NT2/D1 (cell line): ENCODE measurements around the gene CCDC40.

ENCODE experiments used
- DNase-seq: peaks from one replicate; pipeline ENCODE4 v3.0.0-alpha.2; 2011; ENCODE audit warnings: low read depth, low spot score
- H3K27me3 ChIP-seq: 2 replicates; pipeline ENCODE4 v1.6.0; 2011; ENCODE audit warnings: mild to moderate bottlenecking; ENCODE audit not compliant: insufficient read length, insufficient read depth
- H3K36me3 ChIP-seq: 2 replicates; pipeline ENCODE4 v1.6.1; 2011; ENCODE audit warnings: mild to moderate bottlenecking, low read length, mixed read lengths; ENCODE audit not compliant: insufficient read depth, insufficient read length
- H3K4me1 ChIP-seq: 2 replicates; pipeline ENCODE4 v1.5.1; 2011; ENCODE audit not compliant: insufficient read depth, insufficient read length
- H3K4me3 ChIP-seq: 2 replicates; pipeline ENCODE4 v1.5.1; 2011; ENCODE audit warnings: low read depth; ENCODE audit not compliant: insufficient read length
- H3K9ac ChIP-seq: 2 replicates; pipeline ENCODE4 v1.6.0; 2011; ENCODE audit warnings: low read depth; ENCODE audit not compliant: insufficient read length
- H3K9me3 ChIP-seq: 2 replicates; pipeline ENCODE4 v1.5.1; 2011; ENCODE audit warnings: mild to moderate bottlenecking, low read length; ENCODE audit not compliant: insufficient read depth
- SUZ12 ChIP-seq: IDR thresholded peaks from 2 replicates; pipeline ENCODE4 v1.6.1; 2011; ENCODE audit not compliant: insufficient read length, insufficient read depth; ENCODE audit errors: extremely low read depth
- YY1 ChIP-seq: IDR thresholded peaks from 2 replicates; pipeline ENCODE4 v1.6.1; 2011; ENCODE audit not compliant: insufficient read length, insufficient read depth
- ZNF274 ChIP-seq: IDR thresholded peaks from 2 replicates; pipeline ENCODE4 v1.6.1; 2011; ENCODE audit warnings: mild to moderate bottlenecking, low read depth, low read length

The CCDC40 gene

GRCh38 chr17:80002690-80003490 lies 33.6 kb upstream of the CCDC40 start:
- Histone ChIP-seq H3K4me3 (no peak overlapping the region), H3K9me3 (no peaks in the 10 kb centered on the region), H3K36me3 (peaks cover 54% of the 10 kb centered on the region), H3K4me1 (peaks cover 17% of the 10 kb centered on the region), H3K27me3 (no peaks in the 10 kb centered on the region), H3K9ac (no peak overlapping the region)
- TF ChIP-seq SUZ12 = no peak
- TF ChIP-seq ZNF274 = no peak
- no peak for TF ChIP-seq YY1
- DNase-seq = no peak

GRCh38 chr17:80003969-80004368 lies 32.5 kb upstream of the CCDC40 start:
- Histone ChIP-seq H3K4me1 (peaks cover 22% of the 10 kb centered on the region), H3K9ac (no peak overlapping the region), H3K9me3 (no peaks in the 10 kb centered on the region), H3K4me3 (no peak overlapping the region), H3K36me3 (peaks cover 61% of the 10 kb centered on the region), H3K27me3 (no peaks in the 10 kb centered on the region)
- no peak for DNase-seq
- TF ChIP-seq YY1 (no peak), SUZ12 (no peak), ZNF274 (no peak)

GRCh38 chr17:80005360-80006338 lies 30.8 kb upstream of the CCDC40 start:
- peaks cover 23% of the 10 kb centered on the region for H3K4me1 ChIP-seq
- peak overlapping the region; percentile 11 for H3K4me3 ChIP-seq
- TF ChIP-seq SUZ12 (no peak), YY1 (no peak), ZNF274 (no peak)
- no peaks in the 10 kb centered on the region for H3K9me3 ChIP-seq
- DNase-seq = no peak
- no peaks in the 10 kb centered on the region for H3K27me3 ChIP-seq
- H3K36me3 ChIP-seq = peaks cover 72% of the 10 kb centered on the region
- H3K9ac ChIP-seq = peak overlapping the region; percentile 32

GRCh38 chr17:80006339-80006720 lies 30.1 kb upstream of the CCDC40 start:
- Histone ChIP-seq H3K36me3 (peaks cover 75% of the 10 kb centered on the region), H3K9me3 (no peaks in the 10 kb centered on the region), H3K4me3 (no peak overlapping the region), H3K9ac (peak overlapping the region; percentile 32), H3K4me1 (peaks cover 23% of the 10 kb centered on the region), H3K27me3 (no peaks in the 10 kb centered on the region)
- DNase-seq = no peak
- TF ChIP-seq ZNF274 (no peak), YY1 (no peak), SUZ12 (no peak)

- DNase-seq = no peak
- H3K27me3 ChIP-seq = no peaks in the 10 kb centered on the region
- peaks cover 23% of the 10 kb centered on the region for H3K4me1 ChIP-seq
- H3K9me3 ChIP-seq = no peaks in the 10 kb centered on the region
- H3K9ac ChIP-seq = no peak overlapping the region
- peaks cover 75% of the 10 kb centered on the region for H3K36me3 ChIP-seq
- H3K4me3 ChIP-seq = no peak overlapping the region
- TF ChIP-seq YY1 (no peak), ZNF274 (no peak), SUZ12 (no peak)
These were observed 29.4 kb upstream of the CCDC40 start for GRCh38 chr17:80006811-80007752.

GRCh38 chr17:80007939-80008338 lies 28.5 kb upstream of the CCDC40 start:
- peaks cover 22% of the 10 kb centered on the region for H3K4me1 ChIP-seq
- no peak overlapping the region for H3K4me3 ChIP-seq
- H3K9me3 ChIP-seq = no peaks in the 10 kb centered on the region
- H3K9ac ChIP-seq = no peak overlapping the region
- H3K36me3 ChIP-seq = peaks cover 71% of the 10 kb centered on the region
- no peak for TF ChIP-seq ZNF274
- no peak for TF ChIP-seq YY1
- TF ChIP-seq SUZ12 = no peak
- no peak for DNase-seq
- H3K27me3 ChIP-seq = no peaks in the 10 kb centered on the region
